ENCODE results near the gene GFRA1.

GFRA1 gene

DNA sequence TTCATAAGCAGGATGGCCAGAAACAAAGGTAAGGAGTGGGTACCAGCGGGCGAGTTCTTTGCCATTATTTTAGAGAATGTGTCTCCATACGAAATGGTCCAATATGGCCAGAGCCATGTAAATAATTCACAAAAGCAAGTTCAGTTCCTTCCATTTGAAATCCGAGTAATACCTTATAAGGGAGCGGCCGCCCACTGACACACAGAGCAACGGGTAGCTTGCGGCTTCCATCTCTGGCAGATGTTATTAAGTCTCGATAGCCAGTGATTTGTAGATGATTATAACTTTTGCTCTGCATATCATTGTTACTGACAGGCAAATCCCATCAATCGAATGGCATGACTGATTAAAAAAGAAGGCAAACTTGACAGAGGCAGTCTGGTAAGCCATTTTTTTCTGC is 63.2 kb downstream of the GFRA1 start:
- no peak for TF ChIP-seq POLR2A (IDR thresholded peaks at IDR 0.05; ENCODE audit: low read depth, low read length)
- no peak for FAIRE-seq
- no peak for DNase-seq (ENCODE audit: insufficient read length, low spot score)

GRCh38 chr10:116208956-116209567 is 63.9 kb downstream of the GFRA1 start:
- no peak for DNase-seq (ENCODE audit: insufficient read length, low spot score)
- FAIRE-seq, result no peak
- no peak for TF ChIP-seq POLR2A (IDR thresholded peaks at IDR 0.05; ENCODE audit: low read depth, low read length)

- TF ChIP-seq POLR2A (IDR thresholded peaks at IDR 0.05; ENCODE audit: low read depth, low read length), result no peak
- FAIRE-seq (no peak), DNase-seq (ENCODE audit: insufficient read length, low spot score) (no peak)
These were observed 65.3 kb downstream of the GFRA1 start for GRCh38 chr10:116207690-116208089.

DNA sequence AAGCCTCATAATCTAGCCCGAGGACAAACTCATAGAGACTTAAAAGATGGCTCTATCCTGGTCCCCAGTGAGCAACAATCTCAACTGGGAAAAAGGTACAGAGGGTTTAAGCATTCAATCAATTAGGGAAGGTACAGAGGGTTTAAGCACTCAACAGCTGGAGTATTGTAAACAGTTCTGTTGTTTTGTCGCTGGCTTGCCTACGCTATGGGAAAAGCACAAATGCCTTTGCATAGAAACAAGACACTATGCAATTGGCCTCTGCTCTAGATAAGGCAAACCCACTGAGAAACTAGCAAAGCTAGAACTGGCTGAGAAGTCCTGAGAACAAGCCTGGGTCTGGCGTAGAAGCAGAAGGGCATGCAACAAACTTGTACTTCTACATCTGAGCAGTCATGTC is 69.3 kb downstream of the GFRA1 start:
- FAIRE-seq (no peak), DNase-seq (ENCODE audit: insufficient read length, low spot score) (no peak)
- TF ChIP-seq POLR2A (IDR thresholded peaks at IDR 0.05; ENCODE audit: low read depth, low read length), result no peak

DNA sequence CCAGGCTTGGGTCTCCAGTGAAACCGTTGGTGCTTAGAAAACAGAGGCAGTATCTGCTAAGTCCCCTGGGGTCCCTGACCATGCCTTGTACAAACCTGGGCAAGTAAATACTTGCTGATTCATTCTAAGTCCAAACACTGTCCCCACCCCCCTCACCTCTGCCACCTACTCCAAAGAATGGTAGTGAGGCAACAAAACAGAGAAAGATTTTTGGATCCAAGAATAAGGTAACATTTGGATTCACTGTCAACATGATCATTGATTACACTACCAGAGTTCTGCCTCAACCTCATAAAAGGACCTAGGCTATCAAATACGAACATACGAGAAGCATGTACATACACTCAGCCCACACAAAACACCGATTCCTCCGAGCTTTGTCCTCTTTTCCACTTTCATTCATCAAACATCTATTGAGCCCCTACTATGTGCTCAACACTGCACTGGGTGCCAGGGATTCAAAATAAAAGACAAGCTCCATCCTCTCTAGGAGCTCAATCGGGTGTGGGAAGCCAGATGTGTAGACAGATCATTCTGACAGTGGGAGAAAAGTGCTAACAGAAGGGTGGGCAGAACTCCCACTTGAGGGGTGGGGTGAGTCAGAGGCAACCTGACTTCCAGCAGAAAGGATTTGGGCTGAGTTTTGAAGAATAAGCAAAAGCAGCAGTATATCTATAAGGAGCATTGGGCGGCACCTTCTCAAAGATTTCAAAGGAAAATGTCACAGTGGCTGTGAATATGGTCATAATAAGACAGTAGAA is 71.2 kb downstream of the GFRA1 start:
- FAIRE-seq (no peak), DNase-seq (ENCODE audit: insufficient read length, low spot score) (no peak)
- TF ChIP-seq POLR2A (IDR thresholded peaks at IDR 0.05; ENCODE audit: low read depth, low read length), result no peak

GRCh38 chr10:116201011-116201410 is 72.0 kb downstream of the GFRA1 start:
- TF ChIP-seq POLR2A (IDR thresholded peaks at IDR 0.05; ENCODE audit: low read depth, low read length), result no peak
- DNase-seq (ENCODE audit: insufficient read length, low spot score) (no peak), FAIRE-seq (no peak)

GRCh38 chr10:116198676-116199035 is 74.3 kb downstream of the GFRA1 start:
- DNase-seq (ENCODE audit: insufficient read length, low spot score), result no peak
- FAIRE-seq, result no peak

DNA sequence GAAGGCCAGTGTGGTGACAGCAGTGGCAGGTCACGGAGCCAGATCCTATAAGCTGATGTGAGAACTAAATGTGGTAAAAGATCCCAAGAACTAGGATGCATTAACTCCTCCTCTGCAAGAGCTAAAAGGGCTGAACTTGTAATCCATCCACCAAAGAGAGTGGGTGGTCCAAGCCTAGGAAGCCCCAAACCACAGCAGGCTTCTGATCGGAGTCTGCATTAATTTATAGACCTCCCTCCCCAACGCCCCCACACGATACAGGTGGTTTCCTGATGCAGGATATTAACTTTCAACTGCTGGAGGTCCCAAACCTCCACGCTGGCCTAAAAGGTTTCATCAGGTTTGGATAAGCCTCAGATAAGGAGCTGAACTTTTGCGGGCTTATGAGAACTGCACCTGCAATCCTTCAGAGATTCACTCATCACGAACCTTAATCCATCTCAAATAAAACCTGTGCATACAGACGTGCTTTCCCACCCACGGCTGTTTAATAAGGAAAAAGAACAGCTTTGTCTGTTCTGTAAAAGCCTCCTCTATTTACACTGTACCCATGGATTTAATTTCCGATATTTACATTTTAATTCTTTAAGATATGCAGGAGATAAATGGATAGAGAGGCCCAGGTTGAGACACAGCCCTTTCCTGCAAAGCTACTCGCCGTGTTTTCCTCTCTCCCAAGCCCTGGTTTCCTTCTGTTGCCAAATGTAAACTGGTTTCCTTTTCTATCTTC is 74.9 kb downstream of the GFRA1 start:
- TF ChIP-seq POLR2A (IDR thresholded peaks at IDR 0.05; ENCODE audit: low read depth, low read length), result no peak
- no peak for DNase-seq (ENCODE audit: insufficient read length, low spot score)
- FAIRE-seq, result no peak

More at GRCh38 chr10:116198676-116199035, 74.3 kb downstream of the GFRA1 start:
- TF ChIP-seq POLR2A (IDR thresholded peaks at IDR 0.05; ENCODE audit: low read depth, low read length), result no peak

- no peak for DNase-seq (ENCODE audit: insufficient read length, low spot score)
- no peak for TF ChIP-seq POLR2A (IDR thresholded peaks at IDR 0.05; ENCODE audit: low read depth, low read length)
- no peak for FAIRE-seq
These were observed 77.4 kb downstream of the GFRA1 start for GRCh38 chr10:116195583-116195982.

DNA sequence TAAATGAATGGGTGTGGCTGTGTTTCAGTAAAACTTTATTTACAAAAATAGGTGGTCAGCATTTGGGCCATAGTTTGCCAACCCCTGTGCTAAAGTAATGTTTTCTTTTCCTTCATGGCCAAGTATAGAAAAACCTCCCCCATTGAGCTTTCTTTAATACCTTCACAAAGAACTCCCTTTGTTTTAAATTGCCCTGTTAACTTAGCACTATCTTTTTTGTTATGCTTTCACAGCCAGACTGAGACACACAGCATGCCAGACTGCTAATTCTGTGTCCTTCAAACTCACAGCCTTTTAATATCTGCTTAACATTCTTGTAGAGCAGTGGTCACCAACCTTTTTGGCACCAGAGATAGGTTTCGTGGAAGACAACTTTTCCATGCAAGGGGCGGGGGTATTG is 78.0 kb downstream of the GFRA1 start:
- DNase-seq (ENCODE audit: insufficient read length, low spot score) (no peak), FAIRE-seq (no peak)

DNA sequence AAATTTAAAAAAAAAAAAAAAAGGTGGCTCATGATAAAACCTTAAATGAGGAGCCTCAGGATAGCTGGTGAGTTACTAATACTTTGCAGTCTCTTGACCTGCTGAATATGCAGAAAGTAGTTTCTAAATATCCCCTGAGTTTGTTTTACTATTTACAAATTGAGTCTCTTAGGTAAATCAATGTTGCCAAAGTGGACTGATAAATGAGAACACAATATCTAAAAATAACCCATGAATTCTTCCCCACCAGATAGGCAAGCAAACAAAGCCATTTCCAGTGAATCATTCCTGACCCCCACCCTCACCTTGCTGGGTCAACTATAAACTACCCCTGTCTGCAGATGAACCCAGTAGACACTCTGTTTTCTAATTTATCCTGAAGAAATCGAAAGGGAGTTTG is 78.9 kb downstream of the GFRA1 start:
- no peak for FAIRE-seq
- no peak for TF ChIP-seq POLR2A (IDR thresholded peaks at IDR 0.05; ENCODE audit: low read depth, low read length)
- DNase-seq (ENCODE audit: insufficient read length, low spot score), result no peak

More for the DNA sequence above, 78.0 kb downstream of the GFRA1 start:
- no peak for TF ChIP-seq POLR2A (IDR thresholded peaks at IDR 0.05; ENCODE audit: low read depth, low read length)

GRCh38 chr10:116190883-116191282 is 82.1 kb downstream of the GFRA1 start:
- no peak for TF ChIP-seq POLR2A (IDR thresholded peaks at IDR 0.05; ENCODE audit: low read depth, low read length)
- FAIRE-seq, result no peak
- no peak for DNase-seq (ENCODE audit: insufficient read length, low spot score)

GRCh38 chr10:116186273-116186672 is 86.7 kb downstream of the GFRA1 start:
- DNase-seq (ENCODE audit: insufficient read length, low spot score) (no peak), FAIRE-seq (no peak)
- no peak for TF ChIP-seq POLR2A (IDR thresholded peaks at IDR 0.05; ENCODE audit: low read depth, low read length)

- DNase-seq (ENCODE audit: insufficient read length, low spot score) (no peak), FAIRE-seq (no peak)
These were observed 87.7 kb downstream of the GFRA1 start for GRCh38 chr10:116185199-116185867.

More at GRCh38 chr10:116185199-116185867, 87.7 kb downstream of the GFRA1 start:
- no peak for TF ChIP-seq POLR2A (IDR thresholded peaks at IDR 0.05; ENCODE audit: low read depth, low read length)
